KBM-7 (cell line): ENCODE measurements around the gene AOC1.

ENCODE experiments used
- DNase-seq: peaks from one replicate; pipeline ENCODE4 v3.0.0-alpha.2; 2015
- in situ Hi-C: fragments of 300-500 bp; cut with MboI; formaldehyde crosslinking; loops from 2 replicates; pipeline ENCODE4 v1.14.3; 2020; ENCODE audit warnings: low sequenced_read_pairs, low pct_unique_long_range_greater_than_20kb, mixed read lengths

AOC1 gene

GRCh38 chr7:150879345-150879744, 27.0 kb downstream of the AOC1 start:
- DNase-seq: no peak
- in situ Hi-C loops: no loop called here

GRCh38 chr7:150881189-150881588, 28.9 kb downstream of the AOC1 start:
- DNase-seq: no peak
- in situ Hi-C loops: no loop called here

- DNase-seq: no peak
- in situ Hi-C loops: no loop called here
Observed at GRCh38 chr7:150890853-150891584, 38.7 kb downstream of the AOC1 start.

GRCh38 chr7:150891740-150892139, 39.4 kb downstream of the AOC1 start:
- in situ Hi-C loops: no loop called here
- DNase-seq: no peak

GRCh38 chr7:150895809-150896208, 43.5 kb downstream of the AOC1 start:
- DNase-seq: no peak

GRCh38 chr7:150896562-150897209, 44.4 kb downstream of the AOC1 start:
- in situ Hi-C loops: no loop called here
- no peak for DNase-seq

More at GRCh38 chr7:150895809-150896208, 43.5 kb downstream of the AOC1 start:
- in situ Hi-C loops: no loop called here

- in situ Hi-C loops: no loop called here
Observed at GRCh38 chr7:150897502-150898474, 45.5 kb downstream of the AOC1 start.

GRCh38 chr7:150898475-150899011, 46.2 kb downstream of the AOC1 start:
- peak; percentile 75 for DNase-seq
- in situ Hi-C loops: no loop called here

More at GRCh38 chr7:150897502-150898474, 45.5 kb downstream of the AOC1 start:
- DNase-seq: peak; percentile 11

GRCh38 chr7:150900675-150901074, 48.4 kb downstream of the AOC1 start:
- in situ Hi-C loops: no loop called here
- no peak for DNase-seq

GRCh38 chr7:150901160-150902035, 49.1 kb downstream of the AOC1 start:
- DNase-seq: no peak
- in situ Hi-C loops: no loop called here

- in situ Hi-C loops: no loop called here
- DNase-seq: no peak
Observed at GRCh38 chr7:150902078-150903033, 50.0 kb downstream of the AOC1 start.

GRCh38 chr7:150903606-150904005, 51.3 kb downstream of the AOC1 start:
- DNase-seq: no peak
- in situ Hi-C loops: no loop called here

GRCh38 chr7:150904011-150904909, 51.9 kb downstream of the AOC1 start:
- DNase-seq: no peak
- in situ Hi-C loops: no loop called here

GRCh38 chr7:150908173-150908572, 55.9 kb downstream of the AOC1 start:
- in situ Hi-C loops: no loop called here
- DNase-seq: no peak

- peak; percentile 41 for DNase-seq
- in situ Hi-C loops: no loop called here
Observed at GRCh38 chr7:150909200-150909995, 57.1 kb downstream of the AOC1 start.
